Stimulated activated CD4-positive, alpha-beta T cell treated with anti-CD3 and anti-CD28 coated beads, Interleukin-4, amount 100 ng/mL, for 48 hours (primary cell): Measurements from ENCODE around the gene GNG7.
"Not testable (repeated sequence)": the region's sequence is repeated elsewhere in the genome, so short reads cannot be mapped to it uniquely, and the experiment has no call there.

ENCODE experiments used
- DNase-seq, 2 donors: peaks; one replicate each; pipeline ENCODE4 v3.0.0-alpha.2; 2020; ENCODE audit warnings: low read depth in 2 of 2

Gene GNG7

DNA sequence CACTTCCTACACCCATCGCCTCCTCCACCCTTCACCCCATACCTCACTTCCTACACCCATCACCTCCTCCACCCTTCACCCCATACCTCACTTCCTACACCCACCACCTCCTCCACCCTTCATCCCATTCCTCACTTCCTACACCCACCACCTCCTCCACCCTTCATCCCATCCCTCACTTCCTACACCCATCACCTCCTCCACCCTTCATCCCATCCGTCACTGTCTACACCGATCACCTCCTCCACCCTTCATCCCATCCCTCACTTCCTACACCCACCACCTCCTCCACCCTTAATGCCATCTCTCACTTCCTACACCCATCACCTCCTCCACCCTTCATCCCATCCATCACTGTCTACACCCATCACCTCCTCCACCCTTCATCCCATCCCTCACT is 10.7 kb upstream of the GNG7 start:
- not testable (repeated sequence) for DNase-seq

DNA sequence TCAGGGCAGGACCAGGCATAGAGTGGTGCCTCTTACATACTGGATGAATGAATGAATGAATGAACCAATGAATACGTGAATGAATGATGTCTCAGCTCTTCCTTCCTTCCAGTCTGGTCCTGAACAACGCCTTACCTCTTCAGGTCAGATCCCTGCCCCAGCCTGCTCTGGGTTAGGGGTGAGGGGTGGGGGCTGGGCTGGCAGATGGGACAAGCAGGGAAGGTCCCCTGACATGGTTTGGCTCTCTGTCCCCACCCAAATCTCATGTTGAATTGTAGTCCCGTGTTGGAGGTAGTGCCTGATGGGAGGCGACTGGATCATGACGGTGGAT is 9.3 kb upstream of the GNG7 start:
- no peak for DNase-seq

DNA sequence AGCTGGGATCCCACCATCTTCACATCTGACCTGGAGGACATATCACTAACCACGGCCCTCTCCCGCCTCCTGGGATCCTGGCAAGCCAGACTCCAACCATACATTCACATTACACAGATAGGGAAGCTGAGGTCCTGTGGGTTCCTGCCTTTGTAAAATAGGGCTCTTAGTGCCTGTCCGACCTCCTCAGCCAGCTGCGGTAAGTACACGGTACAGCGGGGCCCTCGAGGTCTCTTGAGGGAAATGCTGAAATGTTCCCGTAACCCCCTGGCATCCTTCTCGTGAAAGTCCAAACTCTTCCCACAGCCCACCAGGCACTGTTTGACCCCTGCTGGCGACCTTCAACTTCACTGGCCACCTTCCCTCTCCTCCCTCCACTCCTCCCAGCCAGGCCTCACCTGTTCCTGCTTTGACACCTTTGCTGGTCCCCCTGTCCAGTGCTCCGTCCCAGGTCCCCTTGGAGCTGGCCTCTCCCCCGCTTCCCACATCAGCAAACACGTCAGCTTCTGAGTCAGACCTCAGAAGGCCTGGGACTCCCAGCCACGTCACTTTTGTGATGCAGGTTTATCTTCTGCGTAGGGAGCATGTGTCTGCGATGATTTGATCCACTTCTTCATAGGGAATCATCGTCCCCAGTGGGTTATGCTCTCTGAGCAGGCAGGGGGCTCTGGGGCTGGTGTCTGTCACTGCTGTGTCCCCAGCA is 8.8 kb upstream of the GNG7 start:
- no peak for DNase-seq

DNA sequence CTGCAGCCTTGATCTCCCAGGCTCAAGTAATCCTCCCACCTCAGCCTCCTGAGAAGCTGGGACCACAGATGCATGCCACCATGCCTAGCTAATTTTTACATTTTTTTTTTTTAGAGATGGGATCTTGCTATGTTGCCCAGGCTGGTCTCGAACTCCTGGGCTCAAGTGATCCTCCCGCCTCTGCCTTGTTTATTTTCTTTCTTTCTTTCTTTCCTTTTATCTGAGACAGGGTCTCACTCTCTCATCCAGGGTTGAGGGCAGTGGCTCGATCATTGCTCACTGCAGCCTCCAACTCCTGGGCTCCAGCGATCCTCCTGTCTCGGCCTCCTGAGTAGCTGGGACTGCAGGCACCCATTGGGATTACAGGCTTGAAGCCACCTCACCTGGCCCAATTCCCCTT is 3.8 kb upstream of the GNG7 start:
- no peak for DNase-seq

DNA sequence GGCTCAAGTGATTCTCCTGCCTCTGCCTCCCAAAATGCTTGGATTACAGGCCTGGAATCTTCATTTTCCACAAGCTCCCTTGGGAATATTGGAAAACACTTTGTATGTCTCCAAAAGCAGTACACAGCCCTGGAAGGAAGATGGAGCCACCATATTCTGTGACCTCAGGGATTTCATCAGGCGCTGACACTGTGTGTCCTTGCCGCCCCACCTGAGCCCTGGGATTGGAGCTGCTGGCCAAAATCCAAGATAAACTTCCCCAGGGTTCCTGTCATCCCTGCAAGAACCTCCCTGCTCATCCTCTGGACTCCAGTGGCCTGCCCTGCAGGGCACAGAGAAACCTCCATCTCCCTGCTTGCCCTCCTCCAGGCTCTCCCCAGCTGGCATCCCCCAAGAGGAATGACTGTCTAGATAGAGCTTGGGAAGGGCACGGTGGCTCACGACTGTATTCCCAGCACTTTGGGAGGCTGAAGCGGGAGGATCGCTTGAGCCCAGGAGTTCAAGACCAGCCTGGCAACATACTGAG is 1.3 kb upstream of the GNG7 start:
- no peak for DNase-seq

DNA sequence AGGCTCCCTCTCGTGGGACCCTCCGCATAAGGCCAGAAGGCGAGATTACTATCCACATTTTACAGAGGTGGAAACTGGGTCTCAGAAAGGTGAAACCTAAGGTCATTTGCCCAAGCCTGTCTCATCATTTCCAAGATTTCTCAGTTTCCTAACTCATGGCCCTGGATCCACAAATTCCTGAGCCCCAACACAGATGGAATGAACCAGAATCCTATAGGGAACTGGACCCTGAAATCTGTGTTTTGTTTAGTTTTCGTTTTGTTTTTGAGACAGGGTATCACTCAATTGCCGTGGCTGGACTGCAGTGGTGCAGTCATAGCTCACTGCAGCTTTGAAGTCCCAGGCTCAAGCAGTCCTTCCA is 563 bp upstream of the GNG7 start:
- DNase-seq = no peak

DNA sequence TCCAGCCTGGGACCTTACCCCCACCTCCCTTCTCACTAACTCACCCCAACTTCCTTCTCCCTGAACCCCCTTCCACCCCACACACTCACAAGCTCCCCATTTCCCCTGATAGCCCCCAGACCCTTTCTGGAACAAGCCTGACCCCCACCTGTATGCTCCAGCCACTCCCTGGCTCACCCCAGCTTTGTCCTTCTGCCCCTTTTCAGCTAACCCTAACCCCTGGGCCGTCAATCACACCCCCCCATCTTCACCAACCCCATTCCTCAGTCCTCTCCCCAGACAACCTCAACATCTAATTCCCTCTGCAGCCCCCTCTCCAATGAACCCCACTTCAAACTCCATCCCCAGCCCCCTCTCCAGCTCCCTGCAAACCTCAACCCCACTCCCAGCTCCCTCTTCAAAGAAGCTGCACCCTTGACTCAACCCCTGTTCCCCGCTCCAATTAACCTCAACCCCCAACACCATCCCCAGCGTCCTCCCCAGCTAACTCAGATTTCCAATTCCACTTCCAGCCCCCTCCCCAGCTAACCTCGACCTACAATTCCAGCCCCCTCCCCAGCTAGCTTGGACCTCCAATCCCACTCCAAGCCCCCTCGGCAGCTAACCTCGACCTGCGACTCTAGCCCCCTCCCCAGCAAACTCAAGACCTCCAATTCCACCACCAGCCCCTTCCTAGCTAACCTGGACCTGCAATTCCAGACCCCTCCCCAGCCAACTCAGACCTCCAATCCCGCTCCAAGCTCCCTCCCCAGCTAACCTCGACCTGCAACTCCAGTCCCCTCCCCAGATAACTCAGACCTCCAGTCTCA is 929 bp downstream of the GNG7 start:
- no peak for DNase-seq

DNA sequence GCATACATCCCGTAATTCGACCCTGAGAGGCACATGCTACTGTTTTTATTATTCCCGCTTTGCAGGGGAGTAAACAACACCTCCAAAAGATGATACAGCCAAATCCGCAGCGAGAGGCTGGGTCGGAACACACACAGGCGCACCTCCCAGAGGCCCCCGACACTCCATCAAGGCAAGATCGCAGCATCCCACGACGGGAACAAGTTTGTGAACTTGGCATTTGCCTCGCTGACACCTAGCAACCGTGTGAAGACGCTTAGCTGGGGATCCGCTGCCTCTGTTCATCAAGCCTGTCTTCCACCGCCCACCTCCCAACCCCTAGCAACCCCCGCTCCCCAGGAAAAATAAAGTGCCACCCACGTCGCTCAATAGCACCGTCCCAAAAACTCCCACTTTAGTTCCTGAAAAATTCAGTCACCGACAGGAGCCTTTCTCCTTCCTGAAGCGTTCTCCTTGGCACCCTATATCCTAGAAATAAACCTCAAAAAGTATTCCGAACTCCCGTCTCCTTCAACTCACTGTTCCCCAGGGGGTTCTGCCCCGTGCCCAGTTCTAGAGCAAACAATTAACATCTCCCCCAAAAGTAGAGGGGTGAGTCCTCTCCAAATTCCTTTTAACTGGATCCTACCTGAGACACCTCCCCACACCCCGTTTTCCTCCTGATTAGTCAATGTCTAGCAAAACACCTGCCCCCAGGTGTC is 1.7 kb downstream of the GNG7 start:
- no peak for DNase-seq

DNA sequence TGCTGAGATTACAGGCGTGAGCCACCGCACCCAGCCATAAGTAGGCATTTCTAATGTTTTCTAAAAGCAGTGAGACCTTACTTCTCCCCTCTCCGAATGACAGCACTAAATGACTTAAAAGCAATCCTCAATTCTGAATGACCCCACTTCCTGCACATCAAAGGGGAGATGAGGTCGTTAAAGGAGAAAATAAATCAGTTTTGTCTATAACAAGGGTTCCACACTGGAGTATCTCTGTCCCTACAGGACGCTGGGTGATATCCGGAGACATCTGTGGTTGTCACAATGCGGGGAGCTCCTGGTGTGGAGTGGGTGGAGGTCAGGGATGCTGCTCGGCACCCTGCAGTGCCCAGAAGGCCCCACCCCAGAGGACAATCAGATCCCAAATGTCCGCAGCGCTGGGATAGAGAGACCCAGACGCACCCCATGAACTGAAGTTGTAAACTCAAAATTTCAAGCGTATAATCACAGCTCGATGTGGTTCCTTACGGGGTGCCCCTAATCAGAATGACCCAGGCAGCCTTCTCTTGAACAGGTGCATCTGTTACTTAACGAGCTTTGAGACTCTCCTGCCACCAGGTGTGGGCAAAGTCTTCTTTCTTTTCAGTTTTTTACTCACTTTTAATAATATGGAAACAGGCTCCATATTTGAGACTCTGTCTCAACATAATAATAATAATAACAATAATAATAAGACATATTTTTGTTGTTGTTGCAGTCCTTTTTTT is 2.9 kb downstream of the GNG7 start:
- no peak for DNase-seq

DNA sequence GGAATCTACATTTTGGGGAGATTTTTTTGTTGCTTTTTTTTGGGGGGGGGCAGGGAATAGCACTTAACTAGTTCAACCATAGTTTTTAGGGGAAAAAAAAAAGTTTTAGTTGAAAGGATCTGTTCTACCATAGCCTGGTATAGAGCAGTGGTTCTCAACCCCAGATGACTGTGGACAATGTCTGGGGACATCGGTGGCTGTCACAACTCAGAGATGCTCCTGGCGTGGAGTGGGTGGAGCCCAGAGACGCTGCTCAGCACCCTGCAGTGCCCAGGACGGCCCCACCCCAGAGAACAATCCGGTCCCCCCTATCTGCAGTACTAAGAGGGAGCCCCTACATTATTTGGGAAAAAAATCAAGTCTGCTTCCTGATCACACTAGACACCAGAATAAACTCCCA is 8.3 kb downstream of the GNG7 start:
- DNase-seq = no peak

DNA sequence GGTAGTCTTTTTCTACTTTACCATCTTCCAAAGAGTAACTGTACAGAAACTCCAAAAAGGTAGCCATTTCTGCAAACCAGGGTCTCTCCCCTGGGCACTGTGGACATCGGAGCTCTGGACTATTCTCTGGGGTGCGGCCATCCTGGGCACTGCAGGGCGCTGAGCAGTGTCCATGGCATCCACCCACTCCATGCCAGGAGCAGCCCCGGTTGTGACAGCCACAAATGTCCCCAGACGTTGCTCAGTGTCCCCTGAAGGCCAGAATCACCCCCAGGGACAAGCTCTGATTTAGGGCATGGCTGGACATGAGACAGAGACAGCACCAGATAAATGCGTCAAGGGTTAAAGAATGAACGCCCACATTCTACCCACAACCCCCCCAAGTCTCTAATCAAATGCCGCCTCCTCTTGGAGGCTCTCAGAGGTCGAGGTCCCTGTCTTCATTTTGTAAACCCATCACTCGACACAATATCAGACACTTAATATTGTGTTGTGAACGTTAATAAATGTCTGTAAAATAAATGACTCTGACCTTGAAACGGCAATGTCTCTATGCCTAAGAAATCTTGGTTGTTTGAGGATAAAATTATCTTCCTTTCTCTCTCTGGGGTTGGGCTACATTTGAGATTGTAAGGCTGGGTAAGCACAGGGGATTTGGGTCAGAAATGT is 8.9 kb downstream of the GNG7 start:
- no peak for DNase-seq

DNA sequence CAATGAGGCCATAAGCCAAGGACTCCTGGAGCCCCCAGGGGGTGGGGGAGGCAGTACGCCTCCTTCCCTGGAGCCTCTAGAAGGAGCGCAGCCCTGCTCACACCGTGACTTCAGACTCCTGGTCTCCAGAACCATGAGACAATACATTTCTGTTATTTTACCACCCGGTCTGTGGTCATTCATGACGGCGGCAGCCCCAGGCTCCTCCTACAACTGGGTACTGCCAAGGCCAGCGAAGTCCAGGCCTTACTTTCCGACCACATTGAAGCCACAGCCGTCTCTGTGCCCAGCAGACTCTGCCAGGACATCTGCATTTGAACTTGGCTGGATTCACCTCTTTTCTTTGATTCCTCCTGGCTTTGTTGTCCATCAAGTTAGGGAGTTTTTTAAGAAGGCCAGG is 10.5 kb downstream of the GNG7 start:
- no peak for DNase-seq

DNA sequence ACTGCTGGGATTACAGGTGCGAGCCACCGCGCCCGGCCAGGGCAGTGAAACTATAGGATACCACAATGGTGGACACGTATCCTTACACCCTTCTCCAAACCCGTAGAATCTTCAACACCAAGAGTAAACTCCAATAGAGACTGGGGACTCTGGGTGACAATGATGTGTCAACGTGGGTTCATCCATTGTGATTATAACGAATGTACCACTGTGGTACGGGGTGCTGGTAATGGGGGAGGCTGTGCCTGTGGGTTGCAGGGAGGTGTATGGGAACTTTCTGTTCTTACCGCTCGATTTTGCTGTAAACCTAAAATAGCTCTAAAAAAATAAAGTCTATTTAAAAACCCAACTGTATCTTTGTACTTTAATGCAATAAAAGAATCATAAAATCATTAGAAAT is 11.6 kb downstream of the GNG7 start:
- DNase-seq = no peak

DNA sequence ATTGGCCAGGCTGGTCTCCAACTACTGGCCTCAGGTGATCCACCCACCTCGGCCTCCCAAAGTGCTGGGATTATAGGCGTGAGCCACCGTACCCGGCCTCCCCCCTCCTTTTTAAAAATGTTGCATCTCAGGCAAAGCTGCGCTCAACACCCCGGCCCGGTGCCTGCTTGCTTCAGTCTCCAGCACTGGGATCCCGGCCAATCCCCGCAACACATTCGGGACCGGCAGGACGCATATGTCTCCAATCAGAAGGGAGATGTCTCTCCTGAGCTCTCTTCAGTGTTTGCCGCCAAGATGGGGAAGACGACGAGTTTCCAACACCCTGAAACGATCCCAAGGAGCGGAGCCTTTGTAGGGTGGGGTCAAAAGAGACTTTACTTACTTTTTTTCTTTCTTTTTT is 16.1 kb downstream of the GNG7 start:
- no peak for DNase-seq

DNA sequence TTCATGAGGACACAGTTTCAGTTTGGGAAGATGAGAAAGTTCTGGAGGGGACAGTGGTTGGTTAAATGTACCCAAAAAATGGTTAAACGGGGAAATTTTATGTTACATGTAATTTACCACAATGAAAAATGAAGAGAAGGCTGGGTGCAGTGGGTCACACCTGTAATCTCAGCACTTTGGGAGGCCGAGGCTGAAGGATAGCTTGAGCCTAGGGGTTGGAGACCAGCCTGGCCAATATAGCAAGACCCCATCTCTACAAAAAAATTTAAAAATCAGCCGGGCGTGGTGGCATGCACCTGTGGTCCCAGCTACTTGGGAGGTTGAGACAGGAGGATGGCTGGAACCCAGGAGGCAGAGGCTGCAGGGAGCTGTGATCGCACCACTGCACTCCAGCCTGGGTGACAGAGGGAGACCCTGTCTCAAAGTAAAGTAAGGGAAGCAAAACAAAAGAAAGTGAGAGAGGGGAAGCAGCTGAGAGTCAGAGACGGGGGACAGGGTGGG is 17.2 kb downstream of the GNG7 start:
- no peak for DNase-seq

DNA sequence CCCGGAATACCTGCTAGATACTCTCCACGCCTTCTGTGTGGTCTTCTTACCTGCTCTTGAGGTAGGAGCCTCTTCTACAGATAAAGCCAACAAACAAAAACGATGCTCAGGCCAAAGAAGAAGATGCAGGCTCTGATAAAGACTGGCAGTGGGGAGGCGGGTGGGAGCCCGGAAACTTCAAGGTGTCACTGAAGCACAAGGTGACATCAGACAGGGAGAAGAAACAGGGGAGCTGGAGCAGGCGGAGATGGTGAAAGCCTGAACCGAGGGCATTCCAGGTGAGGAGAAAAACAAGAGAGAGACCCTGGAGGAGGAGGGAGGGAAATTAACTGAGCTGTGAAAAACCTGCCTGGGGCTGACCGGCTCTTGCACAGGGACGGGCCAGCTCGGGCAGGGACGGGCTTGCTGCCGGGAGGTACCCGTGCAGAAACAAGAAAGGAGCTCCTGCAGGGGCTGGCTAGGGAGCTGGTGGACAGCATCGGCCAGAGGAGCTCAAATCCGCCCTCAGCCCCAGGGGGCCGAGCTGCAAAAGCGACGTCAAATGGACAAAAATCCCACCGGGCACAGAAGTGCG is 19.0 kb downstream of the GNG7 start:
- no peak for DNase-seq

DNA sequence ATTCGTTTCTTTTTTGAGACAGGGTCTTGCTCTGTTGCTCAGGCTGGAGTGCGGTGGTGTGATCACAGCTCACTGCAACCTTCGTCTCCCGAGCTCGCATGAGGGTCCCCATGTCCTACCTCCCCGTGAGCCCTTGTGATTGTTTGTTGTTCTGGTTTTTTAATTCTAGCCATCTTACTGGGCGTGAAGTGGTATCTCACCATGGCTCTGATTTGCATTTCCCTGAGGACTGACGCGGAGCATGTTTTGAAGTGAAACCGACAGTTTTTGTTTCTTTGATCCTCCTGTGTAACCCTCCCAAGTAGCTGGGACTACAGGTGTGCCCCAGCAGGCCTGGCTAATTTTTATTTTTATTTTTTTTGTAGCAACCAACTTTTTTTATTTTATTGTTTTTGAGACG is 21.7 kb downstream of the GNG7 start:
- no peak for DNase-seq

DNA sequence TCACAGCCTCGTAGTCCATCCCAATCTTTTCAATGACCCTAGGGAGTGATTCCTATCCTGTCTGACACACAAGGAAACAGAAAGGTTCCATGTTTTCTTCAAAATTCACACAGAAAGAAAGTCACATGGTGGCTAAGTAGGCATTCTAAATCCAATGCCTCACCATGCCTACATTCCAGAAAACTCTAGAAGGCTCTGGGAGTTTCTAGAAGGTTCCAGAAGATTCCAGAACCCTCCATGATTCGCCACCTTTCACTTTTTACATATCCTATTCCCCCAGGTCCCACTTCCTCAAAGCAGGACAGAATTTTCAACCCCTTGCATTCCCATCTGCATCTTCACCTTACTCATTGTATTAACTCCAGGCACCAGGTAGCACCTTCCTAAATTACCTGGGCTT is 23.1 kb downstream of the GNG7 start:
- DNase-seq = no peak

DNA sequence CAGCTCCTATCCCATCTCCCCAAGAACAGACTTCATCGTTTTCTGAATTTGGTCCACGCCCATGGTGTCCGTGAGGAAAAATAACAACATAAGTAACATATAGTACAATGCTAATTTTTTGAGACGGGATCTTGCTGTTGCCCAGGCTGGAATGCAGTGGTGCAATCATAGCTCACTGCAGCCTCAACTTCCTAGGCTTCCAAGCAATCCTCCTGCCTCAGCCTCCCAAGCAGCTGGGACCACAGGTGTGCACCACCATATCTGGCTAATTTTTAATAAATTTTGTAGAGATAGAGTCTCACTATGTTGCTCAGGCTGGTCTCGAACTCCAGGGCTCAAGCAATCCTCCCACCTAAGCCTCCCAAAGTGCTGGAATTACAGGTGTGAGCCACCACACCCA is 23.5 kb downstream of the GNG7 start:
- DNase-seq = not testable (repeated sequence)

DNA sequence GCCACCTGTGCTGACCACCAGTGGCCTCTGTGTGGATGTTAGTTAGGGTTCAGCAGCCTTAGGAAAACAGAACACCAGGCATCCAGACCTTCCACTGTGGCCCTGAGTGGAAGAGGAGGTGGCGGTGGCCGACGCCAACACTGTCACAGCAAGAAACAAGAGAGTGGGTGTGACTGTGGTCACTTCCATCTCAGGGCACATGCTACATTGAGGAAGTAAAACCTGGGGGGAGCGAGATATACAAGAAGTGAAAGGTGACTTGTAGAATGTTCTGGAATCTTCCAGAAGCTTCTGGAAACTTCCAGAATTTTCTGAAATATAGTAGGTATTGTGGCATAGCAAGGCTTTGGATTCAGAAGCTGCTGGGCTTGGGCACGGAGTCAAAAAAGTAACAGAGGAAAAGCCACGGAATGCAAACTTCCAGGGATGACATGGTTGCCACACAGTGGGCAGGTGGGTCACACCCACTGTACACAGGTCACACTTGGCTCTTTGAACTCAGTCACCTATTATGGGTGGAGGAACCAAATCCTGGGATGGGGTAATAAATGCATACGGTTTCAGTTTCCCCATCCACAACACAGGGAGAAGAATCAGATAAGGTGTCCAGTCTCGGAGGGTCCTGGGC is 24.3 kb downstream of the GNG7 start:
- DNase-seq = no peak

DNA sequence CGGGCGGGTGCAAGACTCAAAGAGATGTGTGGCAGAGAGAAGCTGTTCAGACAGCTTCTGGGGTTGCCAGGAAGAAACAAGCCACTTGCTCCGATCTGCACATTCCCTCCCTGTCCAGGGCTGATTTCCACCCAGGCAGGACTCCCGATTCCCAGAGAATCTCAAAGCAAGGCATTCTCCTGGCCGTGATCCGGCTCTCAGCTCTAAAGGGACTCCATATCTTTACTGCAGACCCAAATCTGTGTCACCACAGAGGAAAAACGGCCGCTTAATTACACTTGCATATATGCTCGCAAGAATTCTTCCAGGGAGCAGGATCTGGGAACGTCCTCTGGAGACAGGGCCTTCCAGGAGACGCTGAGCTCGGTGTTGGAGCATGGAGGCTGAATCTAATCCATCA is 25.7 kb downstream of the GNG7 start:
- DNase-seq = no peak
